ACHN (cell line): ENCODE data around the gene FBXO24.

Source experiments
- DNase-seq: peaks from one replicate; pipeline ENCODE4 v3.0.0-alpha.2; 2015
- in situ Hi-C: cut with HindIII; loops from 2 replicates; pipeline ENCODE4 v1.10.0; 2017; ENCODE audit warnings: low sequenced_read_pairs, low pct_ligation_motif_present, low pct_unique_long_range_greater_than_20kb

Gene FBXO24

DNA sequence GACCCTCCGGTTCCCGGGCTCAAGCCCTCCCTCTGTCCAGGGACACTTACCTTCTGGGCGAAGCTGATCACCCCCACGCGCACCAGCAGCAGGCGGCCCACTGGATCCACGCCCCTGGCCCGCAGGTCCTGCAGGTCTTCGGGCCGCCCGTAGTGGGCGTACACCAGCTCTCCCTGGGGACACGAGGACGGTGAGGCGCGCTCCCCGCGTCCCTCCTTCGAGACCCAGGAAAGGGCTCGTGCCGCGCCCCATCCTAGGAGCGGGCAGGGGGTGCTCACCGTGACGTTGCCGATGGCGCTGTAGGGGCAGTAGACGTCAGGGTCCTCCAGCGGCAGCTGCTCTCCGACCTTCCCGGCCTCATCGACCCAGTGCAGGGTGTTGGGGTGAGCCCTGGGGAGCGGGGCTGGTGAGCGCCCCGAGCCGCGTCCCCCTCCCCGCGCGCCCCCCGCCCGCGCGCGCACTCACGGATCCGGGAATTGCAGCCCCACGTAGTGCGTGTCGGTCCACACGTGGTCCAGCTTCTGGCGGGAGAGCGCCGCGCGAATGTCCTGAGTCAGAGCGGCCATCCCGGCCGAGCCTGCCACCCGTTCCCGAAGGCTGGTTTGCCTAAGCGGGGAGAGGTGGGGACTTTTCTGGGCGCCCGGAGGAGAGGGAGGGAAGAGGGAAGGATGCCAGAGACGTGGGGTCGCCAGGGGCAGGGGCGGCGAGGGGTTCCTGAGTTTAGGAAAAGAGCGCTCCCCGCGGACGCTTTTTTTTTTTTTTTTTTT lies 47.0 kb downstream of the FBXO24 start:
- in situ Hi-C loops, result no loop called here

GRCh38 chr7:100639995-100640516 lies 53.9 kb downstream of the FBXO24 start:
- DNase-seq, result no peak
- in situ Hi-C loops, result no loop called here

More for the DNA sequence above, 47.0 kb downstream of the FBXO24 start:
- DNase-seq, result peak; percentile 68

DNA sequence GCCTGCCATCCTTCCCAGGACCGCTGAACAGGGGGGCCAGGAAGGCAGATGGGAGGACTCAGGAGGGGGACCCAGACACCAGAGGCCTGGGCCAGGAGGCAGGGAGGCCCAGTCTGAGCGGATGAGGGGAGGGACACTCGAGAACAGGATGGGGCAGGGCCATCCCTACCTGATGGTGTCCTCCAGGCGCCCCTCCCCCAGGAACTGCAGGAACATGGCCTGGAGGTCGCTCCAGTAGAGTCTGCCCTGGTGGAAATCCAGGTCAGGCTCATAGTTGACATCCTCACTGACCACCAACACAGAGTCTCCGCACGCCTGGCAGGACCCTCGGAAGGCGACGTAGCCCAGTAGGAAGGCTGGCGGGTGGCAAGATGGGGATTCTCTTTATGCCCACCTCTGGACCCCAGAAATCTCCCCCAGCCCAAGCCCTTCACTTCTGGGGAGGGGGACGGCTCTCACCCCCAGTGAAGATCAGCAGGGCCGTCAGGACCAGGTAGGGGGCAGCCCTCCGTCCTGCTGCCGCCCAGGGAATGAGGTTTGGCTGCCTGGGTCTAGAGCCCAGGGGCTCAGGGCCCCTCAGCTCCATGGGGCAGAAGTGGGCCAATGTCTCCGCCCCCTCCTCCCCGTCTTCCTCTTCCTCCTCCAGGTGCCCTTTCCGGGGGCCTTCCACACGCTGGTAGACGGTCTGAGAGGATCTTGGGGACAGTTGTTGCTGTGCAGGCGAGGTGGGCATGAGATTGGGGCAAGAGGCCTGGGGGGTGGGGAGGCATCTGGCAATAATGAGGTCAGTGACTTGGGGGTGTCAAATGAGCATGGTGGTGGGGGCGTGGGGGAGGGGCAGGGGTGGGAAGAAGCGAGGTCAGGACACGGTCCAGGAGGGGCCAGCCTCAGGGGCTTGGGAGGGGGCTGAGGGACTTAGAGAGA lies 54.7 kb downstream of the FBXO24 start:
- in situ Hi-C loops, result no loop called here
- no peak for DNase-seq

- DNase-seq, result no peak
- in situ Hi-C loops, result no loop called here
These were observed 55.3 kb downstream of the FBXO24 start, which contains the start of gene TFR2 for GRCh38 chr7:100641463-100641859. Gene TFR2, minus strand, starts transcription at chr7:100641552. Its CDS starts 43 bp downstream, at chr7:100641509.

- DNase-seq, result no peak
- in situ Hi-C loops, result no loop called here
These were observed 55.9 kb downstream of the FBXO24 start for GRCh38 chr7:100641860-100642533.

DNA sequence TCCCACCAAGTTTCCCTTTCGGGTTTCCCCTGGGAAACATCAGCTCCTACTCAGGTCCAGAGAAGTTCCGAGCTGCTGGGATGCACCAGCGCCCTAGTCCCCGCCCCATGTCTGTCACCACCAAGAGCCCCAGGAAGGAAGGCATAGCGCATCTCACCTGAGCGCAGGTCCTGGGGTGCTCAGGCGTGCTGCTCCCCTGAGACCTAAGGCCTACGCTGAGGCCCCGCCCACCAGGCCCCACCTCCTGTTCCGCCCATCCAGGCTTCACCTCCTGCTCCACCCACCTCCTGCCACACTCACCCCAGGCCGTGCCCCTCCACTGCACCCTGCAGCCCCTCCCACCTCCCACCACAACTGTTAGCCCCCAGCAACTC lies 56.4 kb downstream of the FBXO24 start:
- no peak for DNase-seq
- in situ Hi-C loops, result no loop called here

GRCh38 chr7:100649826-100650565 lies 63.9 kb downstream of the FBXO24 start:
- in situ Hi-C loops, result no loop called here
- no peak for DNase-seq
